GM12878 (cell line): ENCODE results near the gene TBC1D19. TPM values are rescaled to one million over a fixed set of nuclear protein-coding genes. Genes with fewer than 3 reads are reported as not detected.

Experiments used
- ATAC-seq: fragments of 200-7000 bp; cut with Tn5 transposase; 3 replicates; pipeline ENCODE4 v1.9.1; 2020; ENCODE audit warnings: mild to moderate bottlenecking, moderate library complexity
- BruUV-seq: library from RNA; stranded (reverse); fragments of 400-500 nt; replicated peaks from 2 replicates; lab custom pipeline; 2021; lab: Mats Ljungman, UMichigan
- CTCF ChIA-PET: fragments of 300-600 bp; sonication (Branson Sonifier 250); formaldehyde crosslinking; extraction: SDS; loops from one replicate; lab custom pipeline; 2021; ENCODE audit warnings: inconsistent platforms; lab: Yijun Ruan, JAX
- POLR2A ChIA-PET: fragments of 350-600 bp; formaldehyde crosslinking; extraction: SDS; loops from one replicate; lab custom pipeline; 2021; ENCODE audit warnings: inconsistent platforms; lab: Charles Lee
- RAD21 ChIA-PET: fragments of 300-600 bp; sonication (Branson Sonifier 250); formaldehyde crosslinking; loops from one replicate; lab custom pipeline; 2023; ENCODE audit warnings: antibody characterized with exemption; ENCODE audit not compliant: unreplicated experiment; lab: Charles Lee
- SMC1A ChIA-PET: fragments of 300-600 bp; sonication (Branson Sonifier 250); formaldehyde crosslinking; loops from one replicate; lab custom pipeline; 2023; ENCODE audit not compliant: unreplicated experiment, uncharacterized antibody; lab: Charles Lee
- DNase-seq: peaks from one replicate; pipeline ENCODE4 v3.0.0-alpha.2; 2011; ENCODE audit warnings: low read depth, low spot score
- FAIRE-seq: peaks from 3 replicates; lab custom pipeline; 2011; peaks lifted over from hg19 to GRCh38; lab: Jason Lieb, UNC
- H2AFZ ChIP-seq: 2 replicates; pipeline ENCODE4 v1.6.0; 2011; ENCODE audit warnings: low read depth, low read length, control low read depth; ENCODE audit not compliant: control insufficient read depth
- H3K27ac ChIP-seq: 2 replicates; pipeline ENCODE4 v1.5.1; 2011; ENCODE audit warnings: control low read depth; ENCODE audit not compliant: control insufficient read depth, insufficient read depth
- H3K27me3 ChIP-seq, 2 experiments: replicated peaks in 1 of 2; 2 replicates each; pipeline versions ENCODE4 v1.6.0 to v1.6.1; 2011; ENCODE audit warnings: low read length in 1 of 2; ENCODE audit not compliant: control insufficient read depth in 2 of 2, insufficient read depth in 2 of 2
- H3K36me3 ChIP-seq, 2 experiments: 2 replicates each; pipeline ENCODE4 v1.5.1; 2011; ENCODE audit warnings: low read length in 1 of 2; ENCODE audit not compliant: control insufficient read depth in 2 of 2, insufficient read depth in 2 of 2
- H3K4me1 ChIP-seq: 2 replicates; pipeline ENCODE4 v1.6.1; 2011; ENCODE audit warnings: mild to moderate bottlenecking, low read length, moderate library complexity, mixed read lengths; ENCODE audit not compliant: control insufficient read depth, insufficient read depth
- H3K4me2 ChIP-seq: 2 replicates; pipeline ENCODE4 v1.6.0; 2011; ENCODE audit warnings: control low read depth; ENCODE audit not compliant: control insufficient read depth, insufficient read depth
- H3K4me3 ChIP-seq: fragments of 200-600 bp; sonication (generic); 2 replicates; pipeline ENCODE4 v1.5.1; 2016
- H3K79me2 ChIP-seq: 2 replicates; pipeline ENCODE4 v1.6.0; 2011; ENCODE audit warnings: low read length; ENCODE audit not compliant: control insufficient read depth, insufficient read depth
- H3K9ac ChIP-seq: 2 replicates; pipeline ENCODE4 v1.8.0; 2011; ENCODE audit warnings: low read length, control low read depth, mixed read lengths; ENCODE audit not compliant: control insufficient read depth, insufficient read depth
- H3K9me3 ChIP-seq: replicated peaks from 3 replicates; pipeline ENCODE4 v1.5.1; 2011; ENCODE audit warnings: mild to moderate bottlenecking, low read length; ENCODE audit not compliant: control insufficient read depth, insufficient read depth
- H4K20me1 ChIP-seq: 2 replicates; pipeline ENCODE4 v1.6.0; 2011; ENCODE audit not compliant: control insufficient read depth, insufficient read depth
- BCL11A ChIP-seq: IDR thresholded peaks from 2 replicates; pipeline ENCODE4 v1.6.1; 2011; ENCODE audit warnings: low read depth, low read length
- CBFB ChIP-seq: IDR thresholded peaks from 2 replicates; pipeline ENCODE4 v1.6.1; 2016; ENCODE audit warnings: antibody characterized with exemption, low read depth
- KAT2A ChIP-seq: conservative IDR thresholded peaks from 2 replicates; pipeline ENCODE4 v1.6.1; 2011; ENCODE audit warnings: low read depth, low read length; ENCODE audit not compliant: control insufficient read depth
- MTA2 ChIP-seq: fragments of 450-650 bp; IDR thresholded peaks from 2 replicates; pipeline ENCODE4 v1.6.1; 2016; ENCODE audit warnings: low read depth, mild to moderate bottlenecking, moderate library complexity
- NFYB ChIP-seq: IDR thresholded peaks from 2 replicates; pipeline ENCODE4 v1.6.1; 2011; ENCODE audit warnings: low read depth, mild to moderate bottlenecking, low read length, improper control_type of control experiment, moderate library complexity; ENCODE audit not compliant: insufficient read depth
- POLR2A ChIP-seq: IDR thresholded peaks from 2 replicates; pipeline ENCODE4 v1.6.1; 2011; ENCODE audit warnings: low read depth, mild to moderate bottlenecking, low read length
- SIN3A ChIP-seq: IDR thresholded peaks from 2 replicates; pipeline ENCODE4 v1.6.1; 2012; ENCODE audit warnings: low read depth, low read length, improper control_type of control experiment
- TAF1 ChIP-seq: IDR thresholded peaks from 2 replicates; pipeline ENCODE4 v1.6.1; 2011; ENCODE audit warnings: mild to moderate bottlenecking, low read depth, low read length, borderline replicate concordance
- WGBS: methylation state at CpG from one replicate; pipeline ENCODE4 v1.1.6; 2016; ENCODE audit warnings: low lambda C conversion rate; ENCODE audit not compliant: insufficient replicate concordance, insufficient coverage; ENCODE audit errors: missing lambda C conversion rate; 5-methylcytosine and 5-hydroxymethylcytosine counted together
- in situ Hi-C: fragments of 300-500 bp; cut with MboI; formaldehyde crosslinking; loops from 9 replicates; pipeline ENCODE4 v1.14.3; 2018; ENCODE audit warnings: mixed read lengths
- intact Hi-C: fragments of 100-400 bp; cut with micrococcal nuclease; formaldehyde crosslinking; loops from one replicate; pipeline ENCODE4 v1.14.2; 2022; ENCODE audit not compliant: unreplicated experiment
- polyA plus RNA-seq, 11 experiments: library from polyadenylated mRNA; depleted of rRNA in 4 of 11; unstranded in 6 of 11; stranded (reverse) in 5 of 11; fragments of >200 nt; fragmentation: Nextera tagmentation in 4 of 11; fragmentation: Illumina TruSeq in 1 of 11; extraction: Ambion mirVana in 4 of 11; extraction: Trizol in 1 of 11; gene quantifications; 1 replicate in 1 of 11; 2 replicates in 10 of 11; pipeline versions ENCODE4 v1.2.1 to v1.2.3, GENCODE V29; 2011 to 2016; ENCODE audit warnings: inconsistent platforms in 2 of 11, missing spikeins in 2 of 11, low read depth in 1 of 11
- total RNA-seq, 4 experiments: library from RNA; depleted of rRNA in 3 of 4; stranded (reverse); fragments of >200 nt in 3 of 4; fragmentation: Illumina TruSeq in 1 of 4; extraction: Trizol in 1 of 4; gene quantifications; 2 replicates each; pipeline versions ENCODE4 v1.2.1 to v1.2.3, GENCODE V29; 2013 to 2021
- TF ChIP-seq, protein P1 (sequence below): IDR thresholded peaks from 2 replicates; pipeline ENCODE4 v1.6.1; 2011; ENCODE audit warnings: mild to moderate bottlenecking, low read depth, low read length, moderate library complexity; ENCODE audit not compliant: insufficient replicate concordance
- TF ChIP-seq, protein P2 (sequence below): fragments of 450-650 bp; IDR thresholded peaks from 2 replicates; pipeline ENCODE4 v1.6.1; 2017; ENCODE audit warnings: mild to moderate bottlenecking
- TF ChIP-seq, protein P3 (sequence below): IDR thresholded peaks from 2 replicates; pipeline ENCODE4 v1.6.1; 2012; ENCODE audit warnings: improper control_type of control experiment, low read depth, low read length; ENCODE audit not compliant: insufficient replicate concordance

The TBC1D19 gene
- total and polyA plus RNA-seq, 10 of the 15 experiments (the other 5 are each of a cell fraction or from before 2014, with no cell fraction given), result 0.29 to 3.9 (median 2.1) TPM

DNA sequence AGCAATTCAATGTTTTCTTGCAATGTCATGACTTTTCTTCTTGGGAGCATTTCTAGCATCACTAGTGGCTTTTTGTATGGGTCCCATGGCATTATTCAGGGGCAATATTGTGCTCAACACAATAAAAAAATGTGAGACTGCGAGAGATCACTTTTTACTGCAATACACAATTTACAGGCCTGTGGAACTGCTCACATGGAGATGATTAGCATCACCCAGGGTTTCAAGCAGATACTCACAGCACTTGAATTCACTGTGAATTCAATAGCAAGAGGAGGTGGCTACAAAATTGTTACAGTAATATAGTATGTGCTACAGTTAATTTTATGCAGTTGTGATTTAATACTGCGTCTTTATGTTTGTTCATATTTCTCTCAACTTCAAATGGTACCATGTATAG lies 50.4 kb downstream of the TBC1D19 start:
- in situ Hi-C loops, result no loop called here
- ATAC-seq (no peak), FAIRE-seq (no peak), DNase-seq (no peak)
- RAD21 ChIA-PET, result no interaction called here
- no peak overlapping the region for H3K9ac ChIP-seq
- H3K27me3 ChIP-seq, result no peaks in the 10 kb centered on the region
- H3K4me3 ChIP-seq, result no peak overlapping the region
- H3K4me1 ChIP-seq, result no peaks in the 10 kb centered on the region
- CTCF ChIA-PET, result no interaction called here
- WGBS, result 93% methylated on average over 2 of the region's 2 CpGs
- SMC1A ChIA-PET, result interaction anchor here (0.6 kb wide), 1 partner anchor 402 kb away, joined by 3 read pairs; no protein-coding TSS in a partner anchor
- no peaks in the 10 kb centered on the region for H3K9me3 ChIP-seq
- no peaks in the 10 kb centered on the region for H3K79me2 ChIP-seq
- H4K20me1 ChIP-seq, result no peaks in the 10 kb centered on the region
- no peaks in the 10 kb centered on the region for H3K36me3 ChIP-seq
- intact Hi-C loops, result no loop called here
- no peak overlapping the region for H2AFZ ChIP-seq
- no peak for TF ChIP-seq SIN3A
- TF ChIP-seq KAT2A, result no peak
- no peak for TF ChIP-seq MTA2
- TF ChIP-seq, all 136 proteins: peak for 0
- H3K4me2 ChIP-seq, result no peak overlapping the region
- POLR2A ChIA-PET, result no interaction called here
- no TSS peak for BruUV-seq
- no peak overlapping the region for H3K27ac ChIP-seq

DNA sequence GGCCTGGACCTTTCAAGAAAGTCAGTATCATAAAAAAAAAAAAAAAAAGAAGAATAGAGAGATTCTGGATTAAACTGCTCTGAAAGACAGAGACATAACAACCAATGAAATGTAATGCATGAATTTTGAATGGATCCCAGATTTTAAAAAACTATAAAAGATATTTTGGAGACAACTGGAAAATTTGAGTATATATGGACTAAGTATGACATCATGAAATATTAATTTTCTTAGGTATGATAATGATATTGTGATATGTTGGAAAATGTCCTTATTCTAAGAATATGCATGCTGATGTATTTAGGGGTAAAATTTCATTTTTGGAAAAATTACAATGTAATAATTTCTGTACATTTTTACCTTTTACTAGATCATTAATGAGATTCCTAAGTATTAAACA lies 52.6 kb downstream of the TBC1D19 start:
- ChIA-PET CTCF (no interaction called here), POLR2A (no interaction called here), SMC1A (no interaction called here), RAD21 (no interaction called here)
- DNase-seq (no peak), FAIRE-seq (no peak), ATAC-seq (no peak)
- Histone ChIP-seq H3K9ac (no peak overlapping the region), H3K4me3 (no peak overlapping the region), H3K36me3 (no peaks in the 10 kb centered on the region), H2AFZ (no peak overlapping the region), H3K79me2 (no peaks in the 10 kb centered on the region), H3K9me3 (no peaks in the 10 kb centered on the region), H3K4me2 (no peak overlapping the region), H3K27me3 (no peaks in the 10 kb centered on the region), H3K4me1 (no peaks in the 10 kb centered on the region), H3K27ac (no peak overlapping the region), H4K20me1 (no peaks in the 10 kb centered on the region)
- in situ Hi-C loops (no loop called here), intact Hi-C loops (no loop called here)
- no TSS peak for BruUV-seq
- TF ChIP-seq, protein P1, sequence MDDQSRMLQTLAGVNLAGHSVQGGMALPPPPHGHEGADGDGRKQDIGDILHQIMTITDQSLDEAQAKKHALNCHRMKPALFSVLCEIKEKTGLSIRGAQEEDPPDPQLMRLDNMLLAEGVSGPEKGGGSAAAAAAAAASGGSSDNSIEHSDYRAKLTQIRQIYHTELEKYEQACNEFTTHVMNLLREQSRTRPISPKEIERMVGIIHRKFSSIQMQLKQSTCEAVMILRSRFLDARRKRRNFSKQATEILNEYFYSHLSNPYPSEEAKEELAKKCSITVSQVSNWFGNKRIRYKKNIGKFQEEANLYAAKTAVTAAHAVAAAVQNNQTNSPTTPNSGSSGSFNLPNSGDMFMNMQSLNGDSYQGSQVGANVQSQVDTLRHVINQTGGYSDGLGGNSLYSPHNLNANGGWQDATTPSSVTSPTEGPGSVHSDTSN, result no peak
- TF ChIP-seq CBFB, result no peak
- TF ChIP-seq POLR2A, result no peak
- no peak for TF ChIP-seq SIN3A
- no peak for TF ChIP-seq TAF1
- TF ChIP-seq, protein P2, sequence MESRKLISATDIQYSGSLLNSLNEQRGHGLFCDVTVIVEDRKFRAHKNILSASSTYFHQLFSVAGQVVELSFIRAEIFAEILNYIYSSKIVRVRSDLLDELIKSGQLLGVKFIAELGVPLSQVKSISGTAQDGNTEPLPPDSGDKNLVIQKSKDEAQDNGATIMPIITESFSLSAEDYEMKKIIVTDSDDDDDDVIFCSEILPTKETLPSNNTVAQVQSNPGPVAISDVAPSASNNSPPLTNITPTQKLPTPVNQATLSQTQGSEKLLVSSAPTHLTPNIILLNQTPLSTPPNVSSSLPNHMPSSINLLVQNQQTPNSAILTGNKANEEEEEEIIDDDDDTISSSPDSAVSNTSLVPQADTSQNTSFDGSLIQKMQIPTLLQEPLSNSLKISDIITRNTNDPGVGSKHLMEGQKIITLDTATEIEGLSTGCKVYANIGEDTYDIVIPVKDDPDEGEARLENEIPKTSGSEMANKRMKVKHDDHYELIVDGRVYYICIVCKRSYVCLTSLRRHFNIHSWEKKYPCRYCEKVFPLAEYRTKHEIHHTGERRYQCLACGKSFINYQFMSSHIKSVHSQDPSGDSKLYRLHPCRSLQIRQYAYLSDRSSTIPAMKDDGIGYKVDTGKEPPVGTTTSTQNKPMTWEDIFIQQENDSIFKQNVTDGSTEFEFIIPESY, result no peak
- TF ChIP-seq NFYB, result no peak
- TF ChIP-seq, protein P3, sequence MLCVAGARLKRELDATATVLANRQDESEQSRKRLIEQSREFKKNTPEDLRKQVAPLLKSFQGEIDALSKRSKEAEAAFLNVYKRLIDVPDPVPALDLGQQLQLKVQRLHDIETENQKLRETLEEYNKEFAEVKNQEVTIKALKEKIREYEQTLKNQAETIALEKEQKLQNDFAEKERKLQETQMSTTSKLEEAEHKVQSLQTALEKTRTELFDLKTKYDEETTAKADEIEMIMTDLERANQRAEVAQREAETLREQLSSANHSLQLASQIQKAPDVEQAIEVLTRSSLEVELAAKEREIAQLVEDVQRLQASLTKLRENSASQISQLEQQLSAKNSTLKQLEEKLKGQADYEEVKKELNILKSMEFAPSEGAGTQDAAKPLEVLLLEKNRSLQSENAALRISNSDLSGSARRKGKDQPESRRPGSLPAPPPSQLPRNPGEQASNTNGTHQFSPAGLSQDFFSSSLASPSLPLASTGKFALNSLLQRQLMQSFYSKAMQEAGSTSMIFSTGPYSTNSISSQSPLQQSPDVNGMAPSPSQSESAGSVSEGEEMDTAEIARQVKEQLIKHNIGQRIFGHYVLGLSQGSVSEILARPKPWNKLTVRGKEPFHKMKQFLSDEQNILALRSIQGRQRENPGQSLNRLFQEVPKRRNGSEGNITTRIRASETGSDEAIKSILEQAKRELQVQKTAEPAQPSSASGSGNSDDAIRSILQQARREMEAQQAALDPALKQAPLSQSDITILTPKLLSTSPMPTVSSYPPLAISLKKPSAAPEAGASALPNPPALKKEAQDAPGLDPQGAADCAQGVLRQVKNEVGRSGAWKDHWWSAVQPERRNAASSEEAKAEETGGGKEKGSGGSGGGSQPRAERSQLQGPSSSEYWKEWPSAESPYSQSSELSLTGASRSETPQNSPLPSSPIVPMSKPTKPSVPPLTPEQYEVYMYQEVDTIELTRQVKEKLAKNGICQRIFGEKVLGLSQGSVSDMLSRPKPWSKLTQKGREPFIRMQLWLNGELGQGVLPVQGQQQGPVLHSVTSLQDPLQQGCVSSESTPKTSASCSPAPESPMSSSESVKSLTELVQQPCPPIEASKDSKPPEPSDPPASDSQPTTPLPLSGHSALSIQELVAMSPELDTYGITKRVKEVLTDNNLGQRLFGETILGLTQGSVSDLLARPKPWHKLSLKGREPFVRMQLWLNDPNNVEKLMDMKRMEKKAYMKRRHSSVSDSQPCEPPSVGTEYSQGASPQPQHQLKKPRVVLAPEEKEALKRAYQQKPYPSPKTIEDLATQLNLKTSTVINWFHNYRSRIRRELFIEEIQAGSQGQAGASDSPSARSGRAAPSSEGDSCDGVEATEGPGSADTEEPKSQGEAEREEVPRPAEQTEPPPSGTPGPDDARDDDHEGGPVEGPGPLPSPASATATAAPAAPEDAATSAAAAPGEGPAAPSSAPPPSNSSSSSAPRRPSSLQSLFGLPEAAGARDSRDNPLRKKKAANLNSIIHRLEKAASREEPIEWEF, result no peak
- no peak for TF ChIP-seq BCL11A
